Peyer's patch (tissue), 4 donors: ENCODE data around the gene ENDOU. TPM values are rescaled to one million over a fixed set of nuclear protein-coding genes. Genes with fewer than 3 reads are reported as not detected.

ENCODE experiments used
- DNase-seq, 3 donors: peaks; one replicate each; pipeline ENCODE4 v3.0.0-alpha.2; 2017 to 2019
- H3K27ac ChIP-seq, 4 donors: fragments of 200-600 bp; sonication (generic); one replicate each; pipeline ENCODE4 v1.5.1; 2016 to 2019
- H3K27me3 ChIP-seq, 2 donors: fragments of 200-600 bp; sonication (generic); one replicate each; pipeline ENCODE4 v1.5.1; 2019
- H3K36me3 ChIP-seq, 3 donors: fragments of 200-600 bp; sonication (generic); one replicate each; pipeline ENCODE4 v1.5.1; 2016 to 2019
- H3K4me1 ChIP-seq, 4 donors: fragments of 200-600 bp; sonication (generic); one replicate each; pipeline ENCODE4 v1.5.1; 2016 to 2019
- H3K4me3 ChIP-seq, 4 donors: fragments of 200-600 bp; sonication (generic); 1 replicate in 3 of 4; 2 replicates in 1 of 4; pipeline ENCODE4 v1.5.1; 2016 to 2019; ENCODE audit warnings: mild to moderate bottlenecking in 1 of 4
- H3K9me3 ChIP-seq, 4 donors: fragments of 200-600 bp; sonication (generic); one replicate each; pipeline ENCODE4 v1.5.1; 2016 to 2019; ENCODE audit warnings: mild to moderate bottlenecking in 1 of 4
- CTCF ChIP-seq, 6 experiments: fragments of 450-650 bp in 4 of 6; fragments of 200-600 bp in 2 of 6; sonication (generic) in 1 of 6; IDR thresholded peaks; one replicate each; pipeline ENCODE4 v1.5.1; 2017 to 2019; ENCODE audit warnings: antibody characterized with exemption in 6 of 6, mild to moderate bottlenecking in 3 of 6, moderate library complexity in 1 of 6
- POLR2A ChIP-seq, 2 donors: fragments of 450-650 bp; IDR thresholded peaks; one replicate each; pipeline ENCODE4 v1.5.1; 2017; ENCODE audit warnings: antibody characterized with exemption in 2 of 2, mild to moderate bottlenecking in 2 of 2, moderate library complexity in 2 of 2
- total RNA-seq, 4 donors: library from RNA; depleted of rRNA; stranded (reverse); fragments of >200 nt; gene quantifications; one replicate each; pipeline ENCODE4 v1.1.0, GENCODE V29; 2016

ENDOU gene
- total RNA-seq, 4 donors from 2014 or later: not detected

DNA sequence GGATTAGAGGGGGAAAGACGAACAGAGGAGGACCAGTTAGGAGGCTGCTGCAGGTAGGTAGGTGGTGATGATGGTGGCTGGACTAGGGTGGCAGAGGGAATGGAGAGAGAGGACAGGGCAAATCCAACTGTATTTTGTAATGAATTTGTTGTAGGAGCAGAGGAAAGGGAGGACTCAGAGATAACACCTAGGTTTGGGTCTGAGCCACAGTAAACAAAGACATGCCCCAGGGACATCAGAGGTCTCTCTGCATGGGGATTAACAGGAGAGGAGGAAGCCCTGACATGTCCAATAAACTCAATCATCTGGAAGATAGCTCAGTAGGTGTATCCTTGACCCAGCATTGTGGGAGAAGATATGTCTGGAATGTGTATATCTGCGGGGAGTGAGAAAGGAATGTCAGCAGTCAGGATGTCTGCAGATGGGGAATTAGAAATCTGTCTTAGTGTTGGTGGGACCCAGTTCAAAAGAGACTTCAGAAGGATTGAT, 43.1 kb upstream of the ENDOU start:
- Histone ChIP-seq H3K27ac (no peak overlapping the region), H3K4me3 (no peak overlapping the region), H3K36me3 (no peaks in the 10 kb centered on the region), H3K9me3 (no peaks in the 10 kb centered on the region), H3K4me1 (peaks cover 0 to 3% (median 2%) of the 10 kb centered on the region in 4 donors), H3K27me3 (no peaks in the 10 kb centered on the region)
- DNase-seq: no peak
- TF ChIP-seq CTCF (IDR thresholded peaks at IDR 0.05) (no peak), POLR2A (IDR thresholded peaks at IDR 0.05) (no peak)

DNA sequence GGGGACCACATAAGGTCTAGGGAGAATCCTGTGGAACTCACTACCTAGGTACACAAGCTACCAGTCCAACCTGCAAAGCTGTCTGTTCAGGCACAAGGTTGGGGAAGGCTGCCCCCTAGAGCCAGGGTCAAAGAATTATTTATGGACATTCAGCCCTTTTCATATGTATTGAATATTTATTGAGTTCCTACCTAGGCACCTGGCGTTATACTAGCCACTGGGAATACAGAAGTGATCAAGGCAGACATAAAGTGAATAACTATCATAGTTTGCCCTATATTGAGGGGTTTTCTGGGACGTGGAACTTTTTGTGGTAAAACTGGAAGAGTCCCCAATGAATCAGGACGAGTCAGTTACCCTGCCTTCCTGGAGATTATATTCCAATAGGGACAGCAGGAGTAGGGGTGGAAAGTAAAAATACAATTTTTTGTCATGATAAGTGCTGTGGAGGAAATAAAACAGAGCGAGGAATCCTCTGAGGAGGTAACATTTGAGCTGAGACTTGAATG, 42.0 kb upstream of the ENDOU start:
- Histone ChIP-seq H3K9me3 (no peaks in the 10 kb centered on the region), H3K4me3 (no peak overlapping the region), H3K36me3 (no peaks in the 10 kb centered on the region), H3K27ac (no peak overlapping the region), H3K4me1 (peaks cover 0 to 3% (median 1%) of the 10 kb centered on the region in 4 donors), H3K27me3 (no peaks in the 10 kb centered on the region)
- peak; percentile 56 to 83 (median 83) for DNase-seq
- TF ChIP-seq CTCF (IDR thresholded peaks at IDR 0.05) (peak in 5 of 6 experiments; percentile 31 to 84 (median 74)), POLR2A (IDR thresholded peaks at IDR 0.05) (peak in 1 of 2 donors; percentile 8)

DNA sequence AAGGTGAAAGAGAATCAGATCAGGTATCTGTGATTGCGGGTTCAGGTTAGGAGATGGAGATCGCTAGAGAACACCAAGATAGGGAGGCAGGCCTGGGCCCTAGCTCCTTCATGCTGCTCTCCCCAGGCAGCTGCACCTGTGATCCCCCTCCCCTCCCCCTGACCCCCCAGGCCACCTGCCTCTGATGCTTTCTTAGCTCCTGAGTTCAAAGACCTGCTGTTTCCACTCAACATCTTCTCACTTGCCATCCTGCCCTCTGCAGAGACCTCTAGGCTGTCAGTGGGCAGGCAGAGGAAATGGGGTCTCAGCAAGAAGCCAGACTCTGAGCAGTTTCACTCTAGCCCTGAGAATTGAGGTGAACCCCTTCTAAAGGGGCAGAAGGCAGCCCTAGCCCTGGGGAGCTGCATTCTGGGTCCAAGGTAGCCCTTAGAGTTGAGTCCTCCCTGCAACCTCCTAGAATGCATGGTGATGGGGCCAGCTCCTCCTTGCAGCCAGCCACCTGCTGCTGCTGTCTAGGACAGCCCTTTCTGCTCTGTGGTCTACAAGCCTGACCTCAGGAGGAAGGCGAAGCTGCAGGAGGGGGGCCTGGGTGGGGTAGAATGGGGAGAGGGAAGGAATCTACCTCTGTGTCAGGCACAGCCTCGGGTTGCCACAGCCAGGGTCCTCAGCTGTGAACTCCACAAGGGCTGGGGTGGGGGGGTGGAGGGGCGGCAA, 41.4 kb upstream of the ENDOU start:
- peak in 1 of 3 donors; percentile 63 for DNase-seq
- Histone ChIP-seq H3K27ac (no peak overlapping the region), H3K27me3 (no peaks in the 10 kb centered on the region), H3K9me3 (no peaks in the 10 kb centered on the region), H3K4me3 (no peak overlapping the region), H3K4me1 (peaks cover 0 to 3% (median 1%) of the 10 kb centered on the region in 4 donors), H3K36me3 (no peaks in the 10 kb centered on the region)
- TF ChIP-seq POLR2A (IDR thresholded peaks at IDR 0.05) (no peak), CTCF (IDR thresholded peaks at IDR 0.05) (no peak)

- H3K27me3 ChIP-seq: no peaks in the 10 kb centered on the region
- peaks cover 0 to 7% (median 3%) of the 10 kb centered on the region in 4 donors for H3K4me1 ChIP-seq
- H3K36me3 ChIP-seq: no peaks in the 10 kb centered on the region
- DNase-seq: no peak
- H3K27ac ChIP-seq: no peak overlapping the region
- no peak overlapping the region for H3K4me3 ChIP-seq
- TF ChIP-seq CTCF (IDR thresholded peaks at IDR 0.05) (no peak), POLR2A (IDR thresholded peaks at IDR 0.05) (no peak)
- H3K9me3 ChIP-seq: no peaks in the 10 kb centered on the region
Measured at GRCh38 chr12:47763481-47764346, 38.4 kb upstream of the ENDOU start.

DNA sequence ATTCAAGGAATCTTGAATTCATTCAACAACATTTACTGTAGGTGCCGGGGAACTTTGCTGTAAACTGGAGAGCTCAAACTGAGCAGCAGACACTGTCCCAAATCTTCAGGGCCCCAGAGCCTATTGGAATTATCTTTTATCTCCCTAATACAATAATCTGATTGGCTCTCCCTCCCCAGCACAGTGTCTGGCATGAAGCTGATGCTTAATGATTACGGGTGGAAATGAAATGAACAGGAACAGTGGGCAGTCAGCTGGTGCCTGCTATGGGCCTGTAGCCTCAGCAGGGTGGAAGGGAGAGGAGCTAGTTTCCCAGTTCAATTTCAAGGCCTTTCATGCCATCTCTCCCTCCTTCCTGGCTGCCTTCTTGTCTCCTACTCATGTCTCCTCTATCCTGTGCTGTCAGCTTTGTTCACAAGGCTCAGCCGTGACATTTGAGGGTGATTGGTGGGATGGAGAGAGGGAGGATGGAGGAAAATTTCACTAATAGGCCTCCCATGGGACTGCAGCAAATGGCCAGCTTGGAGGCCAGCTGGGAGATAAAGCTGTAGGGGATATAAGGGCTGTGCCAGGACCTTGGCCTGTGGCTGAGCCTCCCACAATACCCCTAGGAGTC, 37.7 kb upstream of the ENDOU start:
- H3K27me3 ChIP-seq: no peaks in the 10 kb centered on the region
- no peak for TF ChIP-seq POLR2A (IDR thresholded peaks at IDR 0.05)
- no peak for TF ChIP-seq CTCF (IDR thresholded peaks at IDR 0.05)
- no peaks in the 10 kb centered on the region for H3K9me3 ChIP-seq
- H3K4me3 ChIP-seq: no peak overlapping the region
- H3K27ac ChIP-seq: no peak overlapping the region
- H3K36me3 ChIP-seq: no peaks in the 10 kb centered on the region
- DNase-seq: no peak
- peaks cover 0 to 13% (median 6%) of the 10 kb centered on the region in 4 donors for H3K4me1 ChIP-seq
